Endothelial cell of umbilical vein (primary cell): ENCODE measurements around the gene MROH8. TPM values are rescaled to one million over a fixed set of nuclear protein-coding genes. Genes with fewer than 3 reads are reported as not detected.

ENCODE experiments used
- BruUV-seq: library from RNA; stranded (reverse); fragments of 400-500 nt; replicated peaks from 2 replicates; lab custom pipeline; 2021; lab: Mats Ljungman, UMichigan
- CTCF ChIA-PET: fragments of 300-600, 350-600 bp; sonication (Branson Sonifier 250); formaldehyde crosslinking; loops from one replicate; lab custom pipeline; 2021; ENCODE audit warnings: antibody characterized with exemption, inconsistent platforms; lab: Charles Lee
- POLR2A ChIA-PET: fragments of 300-600, 350-600 bp; sonication (Branson Sonifier 250); formaldehyde crosslinking; loops from one replicate; lab custom pipeline; 2021; ENCODE audit warnings: antibody characterized with exemption, inconsistent platforms; lab: Charles Lee
- DNase-seq: peaks from one replicate; pipeline ENCODE4 v3.0.0-alpha.2; 2011; ENCODE audit warnings: low read depth, low spot score
- FAIRE-seq: peaks from 2 replicates; lab custom pipeline; 2011; peaks lifted over from hg19 to GRCh38; lab: Jason Lieb, UNC
- H2AFZ ChIP-seq: 2 replicates; pipeline ENCODE4 v1.6.0; 2012; ENCODE audit warnings: low read depth, low read length, control low read depth, inconsistent platforms
- H3K27ac ChIP-seq: 2 replicates; pipeline ENCODE4 v1.5.1; 2011; ENCODE audit warnings: low read depth, mild to moderate bottlenecking, control low read depth, low read length, moderate library complexity; ENCODE audit not compliant: insufficient read depth
- H3K27me3 ChIP-seq, 2 experiments: 2 replicates each; pipeline versions ENCODE4 v1.6.0 to v1.6.1; 2011; ENCODE audit warnings: low read length in 2 of 2, mixed read lengths in 1 of 2; ENCODE audit not compliant: control insufficient read depth in 2 of 2, insufficient read depth in 2 of 2
- H3K36me3 ChIP-seq, 2 experiments: 2 replicates in 1 of 2; 3 replicates in 1 of 2; pipeline ENCODE4 v1.5.1; 2011; ENCODE audit warnings: low read length in 2 of 2, mild to moderate bottlenecking in 1 of 2, moderate library complexity in 1 of 2; ENCODE audit not compliant: control insufficient read depth in 2 of 2, insufficient read depth in 2 of 2; ENCODE audit errors: extremely low read depth in 1 of 2
- H3K4me1 ChIP-seq: 3 replicates; pipeline ENCODE4 v1.5.1; 2011; ENCODE audit warnings: mild to moderate bottlenecking, low read length; ENCODE audit not compliant: control insufficient read depth, insufficient read depth; ENCODE audit errors: extremely low read depth
- H3K4me2 ChIP-seq: 2 replicates; pipeline ENCODE4 v1.6.1; 2011; ENCODE audit warnings: low read length, control low read depth, mixed read lengths; ENCODE audit not compliant: insufficient read depth
- H3K4me3 ChIP-seq, 3 experiments: fragments of 200-600 bp in 1 of 3; sonication (generic), shearing (Covaris generic) in 1 of 3; replicated peaks in 1 of 3; 2 replicates each; pipeline ENCODE4 v1.5.1; 2011 to 2016; ENCODE audit warnings: control low read depth in 3 of 3, low read length in 3 of 3, mild to moderate bottlenecking in 2 of 3, inconsistent platforms in 1 of 3, low read depth in 1 of 3, moderate library complexity in 1 of 3; ENCODE audit not compliant: insufficient read depth in 1 of 3
- H3K79me2 ChIP-seq: 2 replicates; pipeline ENCODE4 v1.6.0; 2012; ENCODE audit warnings: low read length, inconsistent platforms; ENCODE audit not compliant: control insufficient read depth, insufficient read depth
- H3K9ac ChIP-seq: replicated peaks from 2 replicates; pipeline ENCODE3; 2011; ENCODE audit warnings: low read length, control low read depth; ENCODE audit not compliant: insufficient read depth; ENCODE audit errors: extremely low read depth
- H3K9me1 ChIP-seq: replicated peaks from 3 replicates; pipeline ENCODE4 v1.6.0; 2011; ENCODE audit warnings: mild to moderate bottlenecking, low read length; ENCODE audit not compliant: control insufficient read depth, insufficient read depth; ENCODE audit errors: extremely low read depth
- H3K9me3 ChIP-seq: replicated peaks from 2 replicates; pipeline ENCODE4 v1.5.1; 2012; ENCODE audit warnings: low read length, inconsistent platforms; ENCODE audit not compliant: control insufficient read depth, insufficient read depth
- H4K20me1 ChIP-seq: replicated peaks from 2 replicates; pipeline ENCODE3; 2011; ENCODE audit warnings: mild to moderate bottlenecking, low read length; ENCODE audit not compliant: control insufficient read depth, insufficient read depth; ENCODE audit errors: extremely low read depth
- CTCF ChIP-seq, 2 donors: IDR thresholded peaks; 1 replicate in 1 of 2; 2 replicates in 1 of 2; pipeline ENCODE4 v1.5.1; 2011; ENCODE audit warnings: low read length in 2 of 2, mild to moderate bottlenecking in 2 of 2, moderate library complexity in 2 of 2, control low read depth in 1 of 2, inconsistent platforms in 1 of 2, low read depth in 1 of 2; ENCODE audit not compliant: insufficient read depth in 1 of 2; ENCODE audit errors: extremely low read depth in 1 of 2
- FOS ChIP-seq: IDR thresholded peaks from 2 replicates; pipeline ENCODE4 v1.6.1; 2011; ENCODE audit warnings: mild to moderate bottlenecking, low read length, moderate library complexity, borderline replicate concordance; ENCODE audit not compliant: insufficient read depth
- GATA2 ChIP-seq: IDR thresholded peaks from 2 replicates; pipeline ENCODE4 v1.7.0; 2011; ENCODE audit warnings: low read depth, mild to moderate bottlenecking, moderate library complexity, mixed read lengths, low read length; ENCODE audit not compliant: insufficient read length, insufficient read depth
- JUN ChIP-seq: IDR thresholded peaks from 2 replicates; pipeline ENCODE4 v1.6.1; 2011; ENCODE audit warnings: borderline replicate concordance, low read depth; ENCODE audit not compliant: insufficient read length, insufficient read depth
- MYC ChIP-seq: IDR thresholded peaks from one replicate; pipeline ENCODE4 v1.6.1; 2011; ENCODE audit warnings: mild to moderate bottlenecking, low read depth, low read length
- POLR2A ChIP-seq: IDR thresholded peaks from 2 replicates; pipeline ENCODE4 v1.6.1; 2012; ENCODE audit warnings: low read depth, mild to moderate bottlenecking, control low read depth, low read length
- POLR2AphosphoS5 ChIP-seq: IDR thresholded peaks from 2 replicates; pipeline ENCODE4 v1.6.1; 2012; ENCODE audit warnings: low read depth, mild to moderate bottlenecking, control low read depth, low read length, moderate library complexity; ENCODE audit not compliant: insufficient read depth
- dilution Hi-C: fragments of 300-500 bp; cut with MboI; formaldehyde crosslinking; loops from one replicate; pipeline ENCODE4 v1.15.0; 2019; ENCODE audit warnings: low sequenced_read_pairs; ENCODE audit not compliant: extremely low pct_ligation_motif_present
- intact Hi-C: fragments of 100-400 bp; cut with micrococcal nuclease; formaldehyde crosslinking; loops from one replicate; pipeline ENCODE4 v1.10.0; 2022
- polyA plus RNA-seq, 4 experiments: library from polyadenylated mRNA; depleted of rRNA in 3 of 4; stranded (reverse) in 3 of 4; unstranded in 1 of 4; fragments of >200 nt; gene quantifications; 2 replicates each; pipeline versions ENCODE4 v1.2.1 to v1.2.3, GENCODE V29; 2011 to 2012; ENCODE audit warnings: missing spikeins in 1 of 4
- total RNA-seq: library from RNA; stranded (reverse); gene quantifications from 2 replicates; pipeline ENCODE4 v1.2.3, GENCODE V29; 2021
- TF ChIP-seq, protein P1 (sequence below): IDR thresholded peaks from 2 replicates; pipeline ENCODE4 v1.6.1; 2011; ENCODE audit not compliant: insufficient read depth, insufficient read length

Gene MROH8
- total and polyA plus RNA-seq, 2 donors (not counting 3 experiments of a cell fraction or from before 2014, with no cell fraction given) = 1.3 to 1.5 TPM

GRCh38 chr20:37090407-37090806 lies 88.9 kb downstream of the MROH8 start:
- Histone ChIP-seq H3K79me2 (peaks cover 44% of the 10 kb centered on the region), H2AFZ (no peak overlapping the region)
- intact Hi-C loops = loop anchor here (10.0 kb wide), 1 partner anchor 84 kb away; the partner anchor contains the start of genes MROH8 and RPN2

GRCh38 chr20:37081717-37082289 lies 97.5 kb downstream of the MROH8 start:
- TF ChIP-seq CTCF (IDR thresholded peaks at IDR 0.05; ENCODE audit: extremely low read depth in 1 of 2, insufficient read depth in 1 of 2, low read depth in 1 of 2, low read length in 2 of 2) (peak; percentile 22 to 52), MYC (no peak)
- TF ChIP-seq, protein P1, sequence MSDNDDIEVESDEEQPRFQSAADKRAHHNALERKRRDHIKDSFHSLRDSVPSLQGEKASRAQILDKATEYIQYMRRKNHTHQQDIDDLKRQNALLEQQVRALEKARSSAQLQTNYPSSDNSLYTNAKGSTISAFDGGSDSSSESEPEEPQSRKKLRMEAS = no peak
- Histone ChIP-seq H3K9me3 (no peaks in the 10 kb centered on the region), H2AFZ (no peak overlapping the region), H4K20me1 (no peaks in the 10 kb centered on the region), H3K27ac (no peak overlapping the region), H3K9me1 (no peaks in the 10 kb centered on the region), H3K36me3 (no peaks in the 10 kb centered on the region), H3K4me1 (no peaks in the 10 kb centered on the region), H3K79me2 (peaks cover 20% of the 10 kb centered on the region), H3K4me3 (no peak overlapping the region), H3K27me3 (no peaks in the 10 kb centered on the region), H3K9ac (no peak overlapping the region), H3K4me2 (no peak overlapping the region)
- POLR2A ChIA-PET = no interaction called here
- peak; percentile 55 for FAIRE-seq
- CTCF ChIA-PET = interaction anchor here (0.6 to 2.8 kb wide), 3 partner anchors 10 to 1998 kb away, joined by 3 to 22 read pairs (median 4); no protein-coding TSS in a partner anchor
- intact Hi-C loops = no loop called here
- dilution Hi-C loops = no loop called here
- DNase-seq = peak; percentile 16
- BruUV-seq = no TSS peak

More at GRCh38 chr20:37090407-37090806, 88.9 kb downstream of the MROH8 start:
- peaks cover 9% of the 10 kb centered on the region for H3K4me1 ChIP-seq
- no peaks in the 10 kb centered on the region for H3K9me3 ChIP-seq
- DNase-seq (no peak), FAIRE-seq (no peak)
- peaks cover 0 to 3% of the 10 kb centered on the region in 2 experiments for H3K36me3 ChIP-seq
- no peaks in the 10 kb centered on the region for H4K20me1 ChIP-seq
- H3K27ac ChIP-seq = no peak overlapping the region
- no peak for TF ChIP-seq POLR2A
- no peak for TF ChIP-seq POLR2AphosphoS5
- no peak for TF ChIP-seq FOS
- TF ChIP-seq GATA2 = no peak
- no peak for TF ChIP-seq JUN
- no peaks in the 10 kb centered on the region for H3K27me3 ChIP-seq
- no peak overlapping the region for H3K4me3 ChIP-seq
- H3K4me2 ChIP-seq = no peak overlapping the region
- CTCF ChIA-PET = no interaction called here
- dilution Hi-C loops = no loop called here
- no peaks in the 10 kb centered on the region for H3K9me1 ChIP-seq
- BruUV-seq = no TSS peak
- H3K9ac ChIP-seq = no peak overlapping the region
- POLR2A ChIA-PET = no interaction called here
